HL-60 (cell line): Measurements from ENCODE around the gene ELMO1.

Experiments used
- POLR2AphosphoS5 ChIP-seq: IDR thresholded peaks from 2 replicates; pipeline ENCODE4 v1.6.1; 2012; ENCODE audit warnings: low read depth
- TF ChIP-seq, protein P1 (sequence below): IDR thresholded peaks from one replicate; pipeline ENCODE4 v1.5.1; 2011; ENCODE audit warnings: low read length, control low read depth, inconsistent platforms; ENCODE audit not compliant: insufficient read depth
- TF ChIP-seq, protein P2 (sequence below): IDR thresholded peaks from 2 replicates; pipeline ENCODE4 v1.6.1; 2012; ENCODE audit warnings: low read depth; ENCODE audit not compliant: insufficient replicate concordance

DNA sequence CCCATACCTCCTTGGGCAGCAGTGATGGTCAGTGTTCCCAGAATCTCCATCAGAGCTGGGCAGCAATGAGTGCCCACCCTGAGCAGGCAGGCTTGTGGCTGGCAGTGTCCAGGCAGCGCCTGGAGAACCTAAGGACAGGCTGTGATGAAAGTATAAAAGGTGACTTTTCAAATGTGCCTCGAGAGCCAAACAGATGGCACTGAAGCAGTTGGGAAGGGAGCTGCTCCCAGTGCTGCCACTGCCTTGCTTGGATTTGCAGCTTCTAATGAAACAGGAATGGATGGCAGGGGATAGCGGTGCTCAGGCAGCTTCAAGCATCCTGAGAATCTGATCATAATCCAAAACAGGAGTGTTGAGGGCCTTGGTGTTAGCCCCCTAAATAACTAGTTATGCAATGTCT, 544.6 kb downstream of the ELMO1 start:
- TF ChIP-seq, protein P1, sequence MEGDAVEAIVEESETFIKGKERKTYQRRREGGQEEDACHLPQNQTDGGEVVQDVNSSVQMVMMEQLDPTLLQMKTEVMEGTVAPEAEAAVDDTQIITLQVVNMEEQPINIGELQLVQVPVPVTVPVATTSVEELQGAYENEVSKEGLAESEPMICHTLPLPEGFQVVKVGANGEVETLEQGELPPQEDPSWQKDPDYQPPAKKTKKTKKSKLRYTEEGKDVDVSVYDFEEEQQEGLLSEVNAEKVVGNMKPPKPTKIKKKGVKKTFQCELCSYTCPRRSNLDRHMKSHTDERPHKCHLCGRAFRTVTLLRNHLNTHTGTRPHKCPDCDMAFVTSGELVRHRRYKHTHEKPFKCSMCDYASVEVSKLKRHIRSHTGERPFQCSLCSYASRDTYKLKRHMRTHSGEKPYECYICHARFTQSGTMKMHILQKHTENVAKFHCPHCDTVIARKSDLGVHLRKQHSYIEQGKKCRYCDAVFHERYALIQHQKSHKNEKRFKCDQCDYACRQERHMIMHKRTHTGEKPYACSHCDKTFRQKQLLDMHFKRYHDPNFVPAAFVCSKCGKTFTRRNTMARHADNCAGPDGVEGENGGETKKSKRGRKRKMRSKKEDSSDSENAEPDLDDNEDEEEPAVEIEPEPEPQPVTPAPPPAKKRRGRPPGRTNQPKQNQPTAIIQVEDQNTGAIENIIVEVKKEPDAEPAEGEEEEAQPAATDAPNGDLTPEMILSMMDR: no peak
- TF ChIP-seq, protein P2, sequence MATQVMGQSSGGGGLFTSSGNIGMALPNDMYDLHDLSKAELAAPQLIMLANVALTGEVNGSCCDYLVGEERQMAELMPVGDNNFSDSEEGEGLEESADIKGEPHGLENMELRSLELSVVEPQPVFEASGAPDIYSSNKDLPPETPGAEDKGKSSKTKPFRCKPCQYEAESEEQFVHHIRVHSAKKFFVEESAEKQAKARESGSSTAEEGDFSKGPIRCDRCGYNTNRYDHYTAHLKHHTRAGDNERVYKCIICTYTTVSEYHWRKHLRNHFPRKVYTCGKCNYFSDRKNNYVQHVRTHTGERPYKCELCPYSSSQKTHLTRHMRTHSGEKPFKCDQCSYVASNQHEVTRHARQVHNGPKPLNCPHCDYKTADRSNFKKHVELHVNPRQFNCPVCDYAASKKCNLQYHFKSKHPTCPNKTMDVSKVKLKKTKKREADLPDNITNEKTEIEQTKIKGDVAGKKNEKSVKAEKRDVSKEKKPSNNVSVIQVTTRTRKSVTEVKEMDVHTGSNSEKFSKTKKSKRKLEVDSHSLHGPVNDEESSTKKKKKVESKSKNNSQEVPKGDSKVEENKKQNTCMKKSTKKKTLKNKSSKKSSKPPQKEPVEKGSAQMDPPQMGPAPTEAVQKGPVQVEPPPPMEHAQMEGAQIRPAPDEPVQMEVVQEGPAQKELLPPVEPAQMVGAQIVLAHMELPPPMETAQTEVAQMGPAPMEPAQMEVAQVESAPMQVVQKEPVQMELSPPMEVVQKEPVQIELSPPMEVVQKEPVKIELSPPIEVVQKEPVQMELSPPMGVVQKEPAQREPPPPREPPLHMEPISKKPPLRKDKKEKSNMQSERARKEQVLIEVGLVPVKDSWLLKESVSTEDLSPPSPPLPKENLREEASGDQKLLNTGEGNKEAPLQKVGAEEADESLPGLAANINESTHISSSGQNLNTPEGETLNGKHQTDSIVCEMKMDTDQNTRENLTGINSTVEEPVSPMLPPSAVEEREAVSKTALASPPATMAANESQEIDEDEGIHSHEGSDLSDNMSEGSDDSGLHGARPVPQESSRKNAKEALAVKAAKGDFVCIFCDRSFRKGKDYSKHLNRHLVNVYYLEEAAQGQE: no peak
- no peak for TF ChIP-seq POLR2AphosphoS5
